Trophoblast cell (in vitro differentiated cells and primary cell): ENCODE results near the gene SIGLEC15.

Experiments used
- DNase-seq, 2 donors: peaks; one replicate each; pipeline ENCODE4 v3.0.0-alpha.2; 2016
- H2AFZ ChIP-seq: 2 replicates; pipeline ENCODE4 v1.6.1; 2013; ENCODE audit warnings: low read length, moderate library complexity, mild to moderate bottlenecking; ENCODE audit not compliant: insufficient read depth, poor library complexity
- H2AK5ac ChIP-seq: 2 replicates; pipeline ENCODE4 v1.6.1; 2013; ENCODE audit warnings: mild to moderate bottlenecking, low read length
- H2BK120ac ChIP-seq: 2 replicates; pipeline ENCODE4 v1.6.1; 2013; ENCODE audit warnings: low read length, mild to moderate bottlenecking, moderate library complexity; ENCODE audit not compliant: insufficient read depth, poor library complexity
- H2BK12ac ChIP-seq: 2 replicates; pipeline ENCODE4 v1.6.1; 2013; ENCODE audit warnings: mild to moderate bottlenecking, low read length, moderate library complexity
- H2BK5ac ChIP-seq: 2 replicates; pipeline ENCODE4 v1.6.1; 2013; ENCODE audit warnings: low read length, low read depth, moderate library complexity, mild to moderate bottlenecking; ENCODE audit not compliant: poor library complexity
- H3K14ac ChIP-seq: 2 replicates; pipeline ENCODE4 v1.6.1; 2013; ENCODE audit warnings: mild to moderate bottlenecking, low read length
- H3K18ac ChIP-seq: 2 replicates; pipeline ENCODE4 v1.6.1; 2013; ENCODE audit warnings: mild to moderate bottlenecking, low read length
- H3K23ac ChIP-seq: 2 replicates; pipeline ENCODE4 v1.6.1; 2013; ENCODE audit warnings: low read length
- H3K27ac ChIP-seq: 2 replicates; pipeline ENCODE4 v1.5.1; 2013; ENCODE audit warnings: low read depth, mild to moderate bottlenecking, inconsistent platforms, low read length, moderate library complexity
- H3K27me3 ChIP-seq: 2 replicates; pipeline ENCODE4 v1.6.1; 2013; ENCODE audit warnings: inconsistent platforms, mild to moderate bottlenecking, low read length, moderate library complexity; ENCODE audit not compliant: insufficient read depth
- H3K36me3 ChIP-seq, 2 experiments: 1 replicate in 1 of 2; 2 replicates in 1 of 2; pipeline ENCODE4 v1.6.1; 2013; ENCODE audit warnings: low read length in 2 of 2, mild to moderate bottlenecking in 2 of 2, moderate library complexity in 1 of 2; ENCODE audit not compliant: insufficient read depth in 2 of 2, control insufficient read depth in 1 of 2
- H3K4ac ChIP-seq: 2 replicates; pipeline ENCODE4 v1.6.1; 2013; ENCODE audit warnings: low read depth, mild to moderate bottlenecking, low read length, moderate library complexity
- H3K4me1 ChIP-seq, 2 experiments: 1 replicate in 1 of 2; 2 replicates in 1 of 2; pipeline ENCODE4 v1.6.1; 2013; ENCODE audit warnings: low read length in 2 of 2, mild to moderate bottlenecking in 2 of 2, moderate library complexity in 1 of 2; ENCODE audit not compliant: insufficient read depth in 2 of 2, control insufficient read depth in 1 of 2
- H3K4me2 ChIP-seq: 2 replicates; pipeline ENCODE4 v1.6.1; 2013; ENCODE audit warnings: inconsistent platforms, mild to moderate bottlenecking, low read length, moderate library complexity
- H3K4me3 ChIP-seq: 2 replicates; pipeline ENCODE4 v1.5.1; 2013; ENCODE audit warnings: mild to moderate bottlenecking, low read depth, low read length, inconsistent platforms
- H3K79me1 ChIP-seq: one replicate; pipeline ENCODE4 v1.6.1; 2013; ENCODE audit warnings: low read length
- H3K79me2 ChIP-seq: 2 replicates; pipeline ENCODE4 v1.6.1; 2013; ENCODE audit warnings: low read length, mild to moderate bottlenecking; ENCODE audit not compliant: control insufficient read depth, insufficient read depth, poor library complexity
- H3K9ac ChIP-seq: 2 replicates; pipeline ENCODE4 v1.6.1; 2013; ENCODE audit warnings: mild to moderate bottlenecking, low read length
- H3K9me3 ChIP-seq: 2 replicates; pipeline ENCODE4 v1.6.1; 2013; ENCODE audit warnings: low read depth, mild to moderate bottlenecking, control low read depth, inconsistent platforms, low read length; ENCODE audit not compliant: insufficient read depth
- H4K12ac ChIP-seq: 2 replicates; pipeline ENCODE4 v1.6.1; 2013; ENCODE audit warnings: low read depth, mild to moderate bottlenecking, low read length, moderate library complexity
- H4K8ac ChIP-seq: 2 replicates; pipeline ENCODE4 v1.6.1; 2013; ENCODE audit warnings: low read depth, mild to moderate bottlenecking, low read length, moderate library complexity
- H4K91ac ChIP-seq: one replicate; pipeline ENCODE4 v1.6.1; 2013; ENCODE audit warnings: low read depth, mild to moderate bottlenecking, low read length, moderate library complexity
- WGBS: extraction: QIAGEN DNeasy Blood & Tissue Kit; methylation state at CpG from one replicate; pipeline ENCODE4 v1.1.7; 2013; ENCODE audit warnings: missing lambda C conversion rate; ENCODE audit not compliant: insufficient read length, insufficient coverage; ENCODE audit errors: extremely low coverage; 5-methylcytosine and 5-hydroxymethylcytosine counted together

Gene SIGLEC15

GRCh38 chr18:45877403-45877802 lies 51.9 kb downstream of the SIGLEC15 start:
- no peak overlapping the region for H3K4ac ChIP-seq
- H2BK12ac ChIP-seq, result no peak overlapping the region
- no peak for DNase-seq
- H2BK5ac ChIP-seq, result no peak overlapping the region
- no peak overlapping the region for H3K9ac ChIP-seq
- H3K18ac ChIP-seq, result no peak overlapping the region
- H3K79me1 ChIP-seq, result no peaks in the 10 kb centered on the region
- H3K4me2 ChIP-seq, result no peak overlapping the region
- no peaks in the 10 kb centered on the region for H3K4me1 ChIP-seq
- no peak overlapping the region for H4K8ac ChIP-seq
- no peak overlapping the region for H2BK120ac ChIP-seq
- H4K91ac ChIP-seq, result no peak overlapping the region
- no peak overlapping the region for H3K14ac ChIP-seq
- H3K9me3 ChIP-seq, result peaks cover 2% of the 10 kb centered on the region
- no peak overlapping the region for H3K4me3 ChIP-seq
- H4K12ac ChIP-seq, result no peak overlapping the region
- no peaks in the 10 kb centered on the region for H3K79me2 ChIP-seq
- no peak overlapping the region for H2AK5ac ChIP-seq
- H3K27me3 ChIP-seq, result no peaks in the 10 kb centered on the region
- no peak overlapping the region for H2AFZ ChIP-seq
- no peak overlapping the region for H3K23ac ChIP-seq
- no peak overlapping the region for H3K27ac ChIP-seq
- peaks cover 2 to 10% of the 10 kb centered on the region in 2 experiments for H3K36me3 ChIP-seq
- no CpG with 5 or more reads among the region's 3 CpGs for WGBS

GRCh38 chr18:45879681-45880655 lies 54.5 kb downstream of the SIGLEC15 start:
- Histone ChIP-seq H3K9me3 (no peaks in the 10 kb centered on the region), H3K4me3 (no peak overlapping the region), H4K12ac (no peak overlapping the region), H2BK120ac (no peak overlapping the region), H3K23ac (no peak overlapping the region), H4K8ac (no peak overlapping the region), H2BK5ac (no peak overlapping the region), H2AFZ (no peak overlapping the region), H3K4me1 (no peaks in the 10 kb centered on the region), H3K79me1 (no peaks in the 10 kb centered on the region), H2BK12ac (no peak overlapping the region), H3K79me2 (no peaks in the 10 kb centered on the region), H3K27me3 (no peaks in the 10 kb centered on the region), H4K91ac (no peak overlapping the region), H2AK5ac (no peak overlapping the region), H3K14ac (no peak overlapping the region), H3K36me3 (peaks cover 3 to 5% of the 10 kb centered on the region in 2 experiments), H3K9ac (no peak overlapping the region), H3K27ac (no peak overlapping the region), H3K4me2 (no peak overlapping the region), H3K18ac (no peak overlapping the region), H3K4ac (no peak overlapping the region)
- WGBS, result no CpG with 5 or more reads among the region's 17 CpGs
- DNase-seq, result peak; percentile 59 to 72

GRCh38 chr18:45880876-45881558 lies 55.5 kb downstream of the SIGLEC15 start:
- Histone ChIP-seq H2BK120ac (no peak overlapping the region), H3K23ac (no peak overlapping the region)

GRCh38 chr18:45887585-45887984 lies 62.1 kb downstream of the SIGLEC15 start:
- H2AK5ac ChIP-seq, result no peak overlapping the region
- peaks cover 5% of the 10 kb centered on the region in 2 experiments for H3K36me3 ChIP-seq
- no peak overlapping the region for H2AFZ ChIP-seq
- H3K9me3 ChIP-seq, result no peaks in the 10 kb centered on the region
- H2BK12ac ChIP-seq, result no peak overlapping the region
- no peak overlapping the region for H3K4me2 ChIP-seq
- no peak overlapping the region for H4K12ac ChIP-seq
- H3K79me2 ChIP-seq, result no peaks in the 10 kb centered on the region
- H3K4me1 ChIP-seq, result no peaks in the 10 kb centered on the region
- H4K8ac ChIP-seq, result no peak overlapping the region
- no peaks in the 10 kb centered on the region for H3K27me3 ChIP-seq
- H4K91ac ChIP-seq, result no peak overlapping the region
- H3K79me1 ChIP-seq, result no peaks in the 10 kb centered on the region
- no peak overlapping the region for H2BK5ac ChIP-seq
- H3K14ac ChIP-seq, result no peak overlapping the region
- no peak overlapping the region for H3K9ac ChIP-seq
- H3K27ac ChIP-seq, result no peak overlapping the region
- WGBS, result no CpG with 5 or more reads among the region's 5 CpGs
- H3K18ac ChIP-seq, result no peak overlapping the region
- no peak overlapping the region for H2BK120ac ChIP-seq
- no peak overlapping the region for H3K23ac ChIP-seq
- H3K4ac ChIP-seq, result no peak overlapping the region
- peak; percentile 22 to 62 for DNase-seq
- H3K4me3 ChIP-seq, result no peak overlapping the region

More at GRCh38 chr18:45880876-45881558, 55.5 kb downstream of the SIGLEC15 start:
- DNase-seq, result no peak
- H2AK5ac ChIP-seq, result no peak overlapping the region
- no peaks in the 10 kb centered on the region for H3K4me1 ChIP-seq
- H3K27me3 ChIP-seq, result no peaks in the 10 kb centered on the region
- no peak overlapping the region for H3K9ac ChIP-seq
- H3K79me2 ChIP-seq, result no peaks in the 10 kb centered on the region
- no peak overlapping the region for H3K4me2 ChIP-seq
- H2AFZ ChIP-seq, result no peak overlapping the region
- H3K79me1 ChIP-seq, result no peaks in the 10 kb centered on the region
- no peak overlapping the region for H3K4ac ChIP-seq
- no peak overlapping the region for H2BK12ac ChIP-seq
- WGBS, result no CpG with 5 or more reads among the region's 3 CpGs
- H3K14ac ChIP-seq, result no peak overlapping the region
- H4K8ac ChIP-seq, result no peak overlapping the region
- no peak overlapping the region for H4K91ac ChIP-seq
- no peak overlapping the region for H2BK5ac ChIP-seq
- peaks cover 1 to 3% of the 10 kb centered on the region in 2 experiments for H3K36me3 ChIP-seq
- no peak overlapping the region for H3K27ac ChIP-seq
- peak overlapping the region; percentile 43 for H3K4me3 ChIP-seq
- no peak overlapping the region for H4K12ac ChIP-seq
- H3K9me3 ChIP-seq, result no peaks in the 10 kb centered on the region
- H3K18ac ChIP-seq, result no peak overlapping the region
